T-helper 1 cell treated with Interleukin-12 subunit alpha and Interleukin-12 subunit beta and Interleukin-4 antibody, amounts not matched to agents 30 μg/mL and 1 μg/mL, for 36 hours (primary cell): ENCODE measurements around the gene CADM1.
A peak's percentile ranks its signal among the peaks of the same experiment; 100 is the strongest.

Experiments
- H3K27ac Mint-ChIP-seq: one replicate; pipeline ENCODE4 v1.8.0; 2021; ENCODE audit warnings: mild to moderate bottlenecking, mixed read lengths
- H3K27me3 Mint-ChIP-seq: one replicate; pipeline ENCODE4 v1.8.0; 2021; ENCODE audit warnings: low read depth, mixed read lengths
- H3K36me3 Mint-ChIP-seq: one replicate; pipeline ENCODE4 v1.8.0; 2021; ENCODE audit warnings: low read depth, mixed read lengths
- H3K4me1 Mint-ChIP-seq: one replicate; pipeline ENCODE4 v1.8.0; 2021; ENCODE audit warnings: low read depth, mixed read lengths
- H3K4me3 Mint-ChIP-seq: one replicate; pipeline ENCODE4 v1.8.0; 2021; ENCODE audit warnings: mild to moderate bottlenecking, moderate library complexity, mixed read lengths
- H3K9me3 Mint-ChIP-seq: one replicate; pipeline ENCODE4 v1.8.0; 2021; ENCODE audit warnings: mixed read lengths

CADM1 gene

DNA sequence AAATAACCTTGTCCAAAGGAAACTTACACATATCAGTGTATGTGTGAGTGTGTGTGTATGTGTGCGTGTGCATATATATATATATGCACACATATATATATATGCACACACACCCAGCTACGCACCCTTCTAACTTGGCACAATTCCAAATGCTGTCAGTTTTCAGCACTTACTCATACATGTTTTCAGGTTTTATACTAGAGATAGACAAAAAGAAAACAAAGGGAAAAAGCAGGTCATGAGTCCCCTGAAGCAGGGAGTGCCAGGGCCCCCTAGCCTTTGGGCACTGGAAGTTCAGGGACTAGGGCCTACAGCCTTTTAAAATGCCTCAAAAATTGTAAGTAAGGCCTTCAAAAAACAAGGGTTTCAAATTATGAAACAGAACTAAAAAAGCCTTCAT is 265.4 kb downstream of the CADM1 start:
- Mint-ChIP-seq H3K4me1 (no peaks in the 10 kb centered on the region), H3K36me3 (no peaks in the 10 kb centered on the region), H3K27ac (no peak overlapping the region), H3K9me3 (no peaks in the 10 kb centered on the region), H3K4me3 (no peak overlapping the region), H3K27me3 (peaks cover 35% of the 10 kb centered on the region)

DNA sequence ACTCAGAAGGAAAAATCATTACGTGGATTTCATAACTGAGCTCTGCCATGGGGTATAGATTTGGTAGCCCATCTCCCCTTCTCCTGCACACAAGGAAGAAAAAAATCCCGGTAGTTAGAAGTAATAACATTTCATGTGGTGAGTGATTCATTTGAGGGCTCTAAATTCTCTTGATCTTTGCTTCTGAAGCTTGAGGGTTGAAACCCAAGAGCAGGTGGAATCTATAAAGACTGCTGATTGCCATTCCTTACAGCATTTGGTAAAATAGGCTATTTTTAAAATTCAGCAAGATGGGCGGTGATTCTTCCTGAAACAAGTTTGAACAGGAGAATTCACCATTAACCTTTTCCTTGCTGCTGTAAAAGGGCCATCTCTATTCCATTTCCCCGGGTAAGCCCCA is 266.1 kb downstream of the CADM1 start:
- H3K4me1 Mint-ChIP-seq, result no peaks in the 10 kb centered on the region
- peaks cover 42% of the 10 kb centered on the region for H3K27me3 Mint-ChIP-seq
- H3K4me3 Mint-ChIP-seq, result no peak overlapping the region
- H3K27ac Mint-ChIP-seq, result no peak overlapping the region
- no peaks in the 10 kb centered on the region for H3K9me3 Mint-ChIP-seq
- no peaks in the 10 kb centered on the region for H3K36me3 Mint-ChIP-seq

DNA sequence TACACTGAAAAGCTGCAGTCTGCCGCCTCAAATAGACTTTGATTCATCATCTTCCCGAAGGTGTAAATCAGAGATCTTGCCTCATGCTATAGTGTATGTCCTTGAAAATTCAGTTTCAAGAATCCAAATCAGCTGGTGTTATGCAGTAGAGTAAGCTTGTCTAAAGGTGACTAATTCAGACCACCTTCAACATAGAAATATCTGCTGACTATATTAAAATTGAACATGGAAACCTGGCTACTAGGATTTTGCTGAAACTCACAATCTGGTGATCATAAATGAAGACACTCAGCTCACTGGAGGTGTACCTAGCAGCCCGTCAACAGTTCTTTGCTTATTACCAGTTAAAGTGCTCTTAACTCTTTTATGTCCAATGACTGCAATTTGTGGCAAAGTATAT is 266.6 kb downstream of the CADM1 start:
- Mint-ChIP-seq H3K4me1 (no peaks in the 10 kb centered on the region), H3K27ac (no peak overlapping the region), H3K36me3 (no peaks in the 10 kb centered on the region), H3K9me3 (no peaks in the 10 kb centered on the region), H3K27me3 (peaks cover 45% of the 10 kb centered on the region), H3K4me3 (no peak overlapping the region)

DNA sequence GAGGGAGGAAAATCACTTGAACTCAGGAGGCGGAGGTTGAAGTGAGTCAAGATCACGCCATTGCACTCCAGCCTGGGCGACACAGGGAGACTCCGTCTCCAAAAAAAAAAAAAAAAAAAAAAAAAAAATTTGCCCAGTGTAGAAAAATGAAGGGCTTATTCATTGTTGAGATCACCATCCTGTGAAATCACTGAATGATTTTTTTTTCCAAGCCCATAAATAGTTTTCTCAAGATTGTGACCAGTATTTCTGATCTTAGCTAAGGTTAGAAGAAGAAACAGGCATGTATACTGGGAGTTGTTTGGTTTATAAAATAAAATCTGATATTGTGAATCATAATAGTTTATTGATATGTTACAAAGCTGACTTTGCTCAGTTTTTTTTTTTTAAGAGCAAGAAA is 269.4 kb downstream of the CADM1 start:
- no peak overlapping the region for H3K4me3 Mint-ChIP-seq
- no peaks in the 10 kb centered on the region for H3K36me3 Mint-ChIP-seq
- no peaks in the 10 kb centered on the region for H3K4me1 Mint-ChIP-seq
- H3K27ac Mint-ChIP-seq, result no peak overlapping the region
- H3K27me3 Mint-ChIP-seq, result peaks cover 48% of the 10 kb centered on the region
- H3K9me3 Mint-ChIP-seq, result peaks cover 3% of the 10 kb centered on the region

DNA sequence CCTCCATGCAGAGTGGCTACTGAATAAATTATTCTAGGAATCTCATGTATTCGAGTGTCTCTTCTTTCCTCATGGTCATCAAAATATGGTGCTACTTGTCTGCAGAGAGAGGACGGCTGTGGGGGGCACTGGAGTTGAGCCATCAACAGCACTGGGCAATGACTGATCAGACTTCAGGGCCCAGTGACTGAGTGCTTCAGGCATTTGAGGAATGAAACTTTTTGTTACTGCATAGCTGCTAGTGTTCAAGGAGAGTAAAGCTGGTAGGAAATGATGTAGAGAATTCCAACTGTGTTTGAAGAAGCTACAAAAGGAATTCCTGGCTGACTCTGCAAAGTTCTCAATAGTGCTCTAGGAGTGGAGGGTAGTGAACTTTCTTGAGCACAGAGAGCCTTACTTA is 277.7 kb downstream of the CADM1 start:
- Mint-ChIP-seq H3K36me3 (peaks cover 9% of the 10 kb centered on the region), H3K4me3 (no peak overlapping the region), H3K9me3 (peaks cover 19% of the 10 kb centered on the region), H3K27ac (no peak overlapping the region), H3K27me3 (peaks cover 40% of the 10 kb centered on the region), H3K4me1 (peaks cover 22% of the 10 kb centered on the region)

DNA sequence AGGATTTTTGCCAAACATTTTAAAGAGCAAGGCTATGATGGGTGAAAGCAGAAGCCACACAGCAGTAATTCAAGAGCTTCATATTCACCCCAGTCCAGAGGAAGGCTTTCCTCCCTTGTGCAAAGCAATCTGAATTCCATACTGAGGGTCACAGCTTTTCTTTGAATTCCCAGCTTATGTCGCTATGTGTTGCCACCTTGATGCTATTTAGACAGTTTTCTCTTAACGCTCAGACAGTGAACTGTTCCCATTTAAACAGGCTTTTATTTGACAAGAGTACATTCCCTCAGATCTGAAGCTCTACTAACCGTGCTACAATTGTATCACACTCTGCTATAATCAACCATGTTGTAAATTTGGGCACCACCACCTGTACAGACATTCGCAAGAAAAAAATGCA is 279.7 kb downstream of the CADM1 start:
- Mint-ChIP-seq H3K4me1 (peaks cover 25% of the 10 kb centered on the region), H3K27me3 (peaks cover 29% of the 10 kb centered on the region), H3K9me3 (peaks cover 19% of the 10 kb centered on the region), H3K4me3 (no peak overlapping the region), H3K36me3 (peaks cover 9% of the 10 kb centered on the region), H3K27ac (no peak overlapping the region)

DNA sequence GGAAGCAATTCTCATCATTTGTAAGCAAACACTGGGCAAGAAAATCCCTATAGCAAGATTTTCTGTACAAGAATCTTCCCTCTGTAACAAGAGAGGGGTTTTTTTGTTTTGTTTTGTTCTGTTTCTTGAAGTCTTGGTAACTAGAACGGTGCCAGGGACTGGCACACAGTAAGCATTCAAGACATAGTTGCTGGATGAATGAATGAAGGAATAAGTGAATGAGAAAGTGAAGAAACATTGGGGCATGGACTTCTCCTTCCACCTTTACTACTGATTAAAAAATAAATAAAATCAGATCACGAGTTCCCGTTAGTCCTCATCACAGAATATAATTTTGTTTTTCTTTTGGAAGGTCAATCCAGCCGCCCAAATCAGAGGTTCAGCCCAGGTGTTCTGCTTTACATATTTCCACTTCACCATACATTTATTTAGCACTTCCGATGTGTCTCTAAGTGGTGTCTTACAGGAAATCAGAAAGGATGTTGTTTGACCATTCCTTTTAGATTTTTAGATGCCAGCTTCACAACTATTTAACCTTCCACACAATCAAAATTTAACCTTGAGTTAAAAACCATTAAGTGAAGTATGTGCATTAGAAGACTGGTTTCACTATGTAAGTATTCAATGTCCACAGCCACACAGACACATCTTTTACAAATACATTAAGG is 281.2 kb downstream of the CADM1 start:
- H3K4me3 Mint-ChIP-seq, result peak overlapping the region; percentile 31

DNA sequence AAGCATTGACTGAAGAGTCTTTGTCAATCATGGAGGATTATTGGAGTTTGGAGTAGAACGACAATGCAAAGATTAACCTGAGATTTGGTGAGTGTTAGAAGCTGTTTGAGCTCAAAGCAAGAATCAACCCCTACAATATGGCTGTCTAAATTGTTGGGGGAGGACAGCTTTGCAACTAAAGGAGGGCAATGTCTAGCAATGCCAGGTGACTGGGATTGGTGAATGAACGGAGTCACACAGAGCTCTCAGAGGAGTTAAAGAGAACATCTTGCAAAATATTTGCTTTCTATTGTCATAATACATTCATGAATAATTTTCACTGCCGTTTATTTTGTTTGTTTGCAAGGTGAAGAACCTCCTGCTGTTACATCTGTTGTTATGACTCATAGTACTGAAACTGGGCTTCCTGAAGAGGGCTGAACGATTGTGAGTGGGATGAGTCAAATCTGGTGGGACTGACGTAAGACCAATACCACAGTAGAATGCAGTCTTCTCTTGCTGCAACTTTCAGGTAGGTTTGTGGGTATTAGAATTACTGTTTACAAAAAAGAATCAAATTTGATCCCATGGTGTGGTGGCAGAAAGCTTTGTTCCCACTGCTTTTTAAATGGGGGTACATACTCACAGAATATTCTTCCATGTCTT is 281.9 kb downstream of the CADM1 start:
- Mint-ChIP-seq H3K36me3 (peaks cover 9% of the 10 kb centered on the region), H3K4me1 (peaks cover 40% of the 10 kb centered on the region), H3K27ac (peak overlapping the region; percentile 87), H3K27me3 (peaks cover 23% of the 10 kb centered on the region), H3K4me3 (peak overlapping the region; percentile 31), H3K9me3 (peaks cover 19% of the 10 kb centered on the region)

More for the DNA sequence above, 281.2 kb downstream of the CADM1 start:
- peaks cover 19% of the 10 kb centered on the region for H3K9me3 Mint-ChIP-seq
- H3K36me3 Mint-ChIP-seq, result peaks cover 9% of the 10 kb centered on the region
- peak overlapping the region; percentile 87 for H3K27ac Mint-ChIP-seq
- peaks cover 36% of the 10 kb centered on the region for H3K4me1 Mint-ChIP-seq
- peaks cover 25% of the 10 kb centered on the region for H3K27me3 Mint-ChIP-seq

DNA sequence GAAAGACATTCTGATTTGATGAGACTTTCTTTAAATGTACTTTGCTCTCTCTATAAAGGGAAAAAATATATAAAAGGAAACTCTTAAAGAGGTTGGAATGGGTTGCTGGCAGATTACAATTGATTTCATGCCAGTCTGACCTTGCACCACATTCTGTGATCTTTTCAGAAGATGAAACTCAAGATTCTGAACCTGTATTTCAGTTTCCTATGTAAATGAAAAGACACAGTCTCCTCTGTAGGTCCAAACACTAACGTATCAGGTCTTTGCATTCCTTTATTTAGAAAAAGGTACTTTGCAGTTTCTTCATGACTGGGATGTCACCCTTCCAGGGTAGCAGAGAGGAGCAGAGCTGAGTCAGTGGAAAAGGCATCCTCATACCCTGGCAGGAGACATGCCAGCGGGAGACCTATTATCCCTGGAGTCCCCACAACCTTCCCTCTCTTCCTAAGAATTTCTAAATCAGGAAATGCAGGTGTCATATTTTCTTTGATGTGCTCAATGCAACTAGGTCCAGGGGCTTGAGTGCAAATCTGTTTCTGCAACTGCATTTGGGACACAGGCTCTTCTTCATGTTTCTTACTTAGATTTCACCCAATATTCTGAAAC is 282.6 kb downstream of the CADM1 start:
- H3K4me3 Mint-ChIP-seq, result peak overlapping the region; percentile 10
- peak overlapping the region; percentile 87 for H3K27ac Mint-ChIP-seq
- H3K27me3 Mint-ChIP-seq, result peaks cover 27% of the 10 kb centered on the region
- H3K36me3 Mint-ChIP-seq, result peaks cover 9% of the 10 kb centered on the region
- peaks cover 40% of the 10 kb centered on the region for H3K4me1 Mint-ChIP-seq
- H3K9me3 Mint-ChIP-seq, result peaks cover 19% of the 10 kb centered on the region

DNA sequence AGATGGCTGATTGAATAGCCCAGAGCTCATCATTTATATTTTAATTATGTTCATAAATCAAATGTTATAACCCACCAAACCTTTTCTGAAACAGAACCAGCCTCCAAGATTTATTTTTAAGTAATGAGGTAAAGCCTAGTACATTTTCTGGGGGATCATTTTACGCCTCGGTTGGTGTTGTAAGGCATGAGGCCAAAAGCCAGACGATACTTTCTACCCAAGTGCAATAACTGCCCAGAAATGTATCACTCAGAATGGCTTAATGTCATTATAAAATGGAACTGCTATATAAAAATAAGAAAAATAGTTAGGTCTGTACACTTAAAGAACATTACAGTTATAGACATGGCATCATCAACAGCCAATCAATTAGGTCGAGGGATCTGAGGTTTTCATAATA is 283.3 kb downstream of the CADM1 start:
- H3K36me3 Mint-ChIP-seq, result peaks cover 9% of the 10 kb centered on the region
- H3K27me3 Mint-ChIP-seq, result peaks cover 32% of the 10 kb centered on the region
- no peak overlapping the region for H3K4me3 Mint-ChIP-seq
- peaks cover 19% of the 10 kb centered on the region for H3K9me3 Mint-ChIP-seq
- no peak overlapping the region for H3K27ac Mint-ChIP-seq
- H3K4me1 Mint-ChIP-seq, result peaks cover 40% of the 10 kb centered on the region

DNA sequence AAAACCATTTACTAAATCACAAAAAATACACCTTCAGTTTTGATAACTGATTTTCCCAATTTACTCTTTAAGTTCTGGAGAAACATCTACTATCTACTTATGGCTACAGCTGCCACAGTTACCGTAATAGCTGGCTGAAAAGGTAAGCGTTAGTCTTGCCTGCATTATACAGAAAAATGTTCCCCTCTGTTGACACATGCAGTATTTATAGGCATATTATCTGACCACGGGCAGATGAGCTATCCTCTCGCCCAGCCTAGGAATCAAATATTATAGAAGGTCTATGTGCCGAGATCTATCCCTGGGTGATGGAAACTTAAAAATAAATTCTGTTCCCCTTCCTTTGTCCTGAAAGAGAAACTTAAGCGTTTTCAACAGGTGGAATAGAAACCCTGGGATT is 283.8 kb downstream of the CADM1 start:
- Mint-ChIP-seq H3K36me3 (peaks cover 9% of the 10 kb centered on the region), H3K4me1 (peaks cover 40% of the 10 kb centered on the region), H3K4me3 (no peak overlapping the region), H3K27me3 (peaks cover 32% of the 10 kb centered on the region), H3K9me3 (peaks cover 19% of the 10 kb centered on the region), H3K27ac (no peak overlapping the region)

DNA sequence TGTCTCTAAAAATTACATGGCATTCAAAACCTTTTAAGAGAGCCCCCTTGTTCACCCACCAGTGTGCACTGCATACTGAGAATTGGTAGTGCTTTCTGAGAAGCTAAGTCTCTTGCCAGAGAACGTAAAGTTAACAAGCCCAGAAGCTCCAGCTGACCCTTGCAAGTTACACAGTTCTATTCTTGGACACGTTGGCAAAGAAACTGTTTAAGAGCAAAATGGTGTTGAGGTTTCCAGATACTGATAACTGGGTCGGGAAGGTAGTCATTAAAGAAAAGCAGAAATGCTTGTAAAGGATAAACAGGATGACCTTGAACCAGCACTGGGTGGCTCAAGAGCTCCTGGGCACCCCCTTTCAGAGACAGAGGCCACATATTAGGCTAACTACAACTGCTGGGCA is 284.8 kb downstream of the CADM1 start:
- Mint-ChIP-seq H3K4me3 (no peak overlapping the region), H3K4me1 (peaks cover 40% of the 10 kb centered on the region), H3K27ac (no peak overlapping the region), H3K27me3 (peaks cover 29% of the 10 kb centered on the region), H3K36me3 (peaks cover 3% of the 10 kb centered on the region), H3K9me3 (peaks cover 16% of the 10 kb centered on the region)

DNA sequence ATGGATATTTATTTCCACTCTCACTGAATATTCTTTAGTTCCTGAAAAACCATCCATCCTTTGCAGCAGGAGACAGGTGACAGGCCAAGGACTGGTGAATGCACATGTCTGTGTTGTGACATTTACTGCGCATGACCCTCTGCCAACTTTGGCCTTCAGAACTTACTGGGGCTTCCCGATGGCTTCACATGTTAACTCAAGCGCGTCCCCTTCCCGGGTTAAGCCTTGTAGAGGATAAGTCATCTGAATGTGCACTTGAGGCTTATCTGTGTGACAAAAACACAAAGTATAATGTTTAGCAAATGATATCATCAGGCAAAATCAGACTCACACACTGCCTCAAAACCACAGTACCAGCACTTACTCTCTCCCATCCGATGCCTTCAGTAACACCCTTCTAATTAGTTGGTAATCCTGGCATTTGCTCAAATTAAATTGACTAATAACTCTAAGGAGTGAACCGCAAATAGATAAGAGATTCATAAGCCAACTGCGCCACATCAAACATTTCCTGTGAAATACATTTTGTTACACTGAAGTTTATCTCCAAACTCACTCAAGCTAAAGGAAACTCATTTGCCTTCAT is 286.4 kb downstream of the CADM1 start:
- peaks cover 31% of the 10 kb centered on the region for H3K4me1 Mint-ChIP-seq
- H3K4me3 Mint-ChIP-seq, result no peak overlapping the region
- no peak overlapping the region for H3K27ac Mint-ChIP-seq
- peaks cover 33% of the 10 kb centered on the region for H3K27me3 Mint-ChIP-seq
- H3K9me3 Mint-ChIP-seq, result peaks cover 12% of the 10 kb centered on the region
- peaks cover 3% of the 10 kb centered on the region for H3K36me3 Mint-ChIP-seq

DNA sequence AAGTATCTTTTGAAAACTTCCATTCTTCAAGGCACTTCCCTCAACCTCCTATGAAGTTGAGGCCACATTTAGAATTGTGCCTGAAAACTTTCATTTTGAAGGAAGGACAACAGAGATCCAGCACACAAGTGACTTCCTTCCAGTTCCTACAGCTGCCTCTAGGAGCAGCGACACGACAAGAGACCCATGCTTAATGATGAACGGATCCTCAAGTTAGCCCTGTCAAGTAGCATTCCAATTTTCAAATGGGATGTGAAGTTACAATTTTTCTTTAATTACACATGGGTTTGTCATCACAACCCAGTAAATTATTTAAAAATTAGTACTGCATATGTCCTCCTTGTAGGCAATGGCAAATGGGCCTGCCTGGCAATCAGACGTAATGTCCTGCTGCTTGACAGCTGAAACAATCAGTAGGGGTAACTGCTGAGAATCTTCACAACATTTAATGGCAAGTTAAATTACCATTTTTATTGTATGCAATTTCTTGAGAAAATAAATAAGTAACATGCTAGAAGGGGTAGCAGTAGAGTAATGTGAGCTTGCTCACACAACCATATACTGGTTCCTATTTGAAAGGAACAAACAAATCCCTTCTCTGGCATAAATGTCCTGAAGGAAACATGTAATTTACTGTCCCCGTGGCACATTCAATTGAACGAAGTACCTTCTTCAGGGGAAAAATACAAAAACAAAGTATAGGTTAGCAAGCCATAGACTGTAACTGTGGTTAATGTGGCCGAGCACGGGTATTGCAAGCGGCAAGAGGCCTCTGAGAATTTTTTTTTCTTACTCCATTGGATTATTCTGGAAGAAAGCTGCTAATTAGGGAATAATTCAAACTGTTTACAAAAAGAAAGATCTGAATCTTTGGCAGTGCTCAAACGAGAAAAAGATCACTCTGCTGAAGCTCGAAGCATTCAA is 288.3 kb downstream of the CADM1 start:
- H3K4me1 Mint-ChIP-seq, result peaks cover 15% of the 10 kb centered on the region
- H3K27ac Mint-ChIP-seq, result no peak overlapping the region
- no peaks in the 10 kb centered on the region for H3K36me3 Mint-ChIP-seq

More for the DNA sequence above, 288.3 kb downstream of the CADM1 start:
- Mint-ChIP-seq H3K9me3 (no peaks in the 10 kb centered on the region), H3K4me3 (no peak overlapping the region), H3K27me3 (peaks cover 44% of the 10 kb centered on the region)
